HG02973 (cell line): ENCODE data around the gene BRD2.

Experiments used
- ATAC-seq: cut with Tn5 transposase; IDR thresholded peaks from one replicate; pipeline ENCODE4 v1.9.1; 2021; ENCODE audit warnings: moderate library complexity; ENCODE audit not compliant: unreplicated experiment

The BRD2 gene

DNA sequence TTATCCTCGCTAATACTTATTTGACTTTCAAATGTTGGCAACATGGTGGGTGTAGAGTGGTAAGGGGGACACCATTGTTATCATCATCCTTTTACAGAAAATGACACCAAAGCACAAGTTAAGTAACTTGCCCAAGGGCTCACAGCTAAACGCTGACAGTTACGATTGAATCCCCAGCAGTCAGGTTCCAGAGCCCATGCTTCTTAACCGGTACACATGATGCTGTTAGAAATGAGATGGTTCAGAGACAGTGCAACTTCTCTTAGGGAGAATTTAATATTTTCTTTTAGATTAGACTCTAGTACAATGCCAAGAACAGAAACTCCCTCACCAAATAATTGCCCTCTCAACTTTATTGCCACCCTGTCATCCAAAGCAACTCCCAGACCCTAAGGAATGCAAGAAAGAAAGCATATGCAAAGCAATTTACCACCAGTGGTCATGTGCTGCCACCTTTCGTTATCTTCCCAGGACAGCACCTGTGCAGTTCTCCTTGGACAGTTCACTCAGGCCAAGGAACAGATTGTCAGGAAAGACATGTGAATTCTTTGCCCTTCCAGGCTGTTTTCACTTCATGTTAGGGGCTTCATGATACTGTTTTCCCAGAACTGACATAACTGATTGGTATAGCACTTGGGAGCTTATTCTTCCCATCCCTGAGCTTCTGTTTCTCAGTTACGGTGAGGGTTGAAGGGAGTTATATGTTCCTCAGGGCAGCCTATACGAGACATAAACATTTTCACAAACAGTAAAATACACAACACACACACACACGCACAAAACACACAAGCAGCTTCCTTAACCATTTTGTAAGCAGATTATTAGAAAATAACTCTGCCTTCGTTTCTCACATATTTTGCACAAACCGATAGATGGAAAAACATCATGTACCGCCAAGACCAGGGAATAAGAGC is 20.6 kb upstream of the BRD2 start:
- ATAC-seq, result no peak

DNA sequence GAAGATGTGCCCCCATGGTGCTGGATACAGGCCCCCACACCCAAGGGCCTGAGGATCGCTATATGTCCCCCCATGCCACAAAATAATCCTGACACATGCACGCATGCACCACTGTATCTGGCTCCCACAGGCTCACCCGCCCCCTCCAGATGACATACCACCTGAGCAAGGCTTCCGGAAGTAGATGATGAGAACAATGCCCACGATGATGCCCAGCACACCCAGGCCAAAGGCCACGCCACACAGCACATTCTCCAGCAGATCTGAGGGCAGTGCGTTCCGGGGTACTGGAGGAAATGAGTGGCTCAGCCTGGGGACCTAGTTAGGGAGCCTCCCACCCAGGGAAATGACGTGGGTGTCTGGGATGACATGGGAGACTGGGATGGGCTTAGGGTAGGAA is 19.3 kb upstream of the BRD2 start:
- no peak for ATAC-seq

DNA sequence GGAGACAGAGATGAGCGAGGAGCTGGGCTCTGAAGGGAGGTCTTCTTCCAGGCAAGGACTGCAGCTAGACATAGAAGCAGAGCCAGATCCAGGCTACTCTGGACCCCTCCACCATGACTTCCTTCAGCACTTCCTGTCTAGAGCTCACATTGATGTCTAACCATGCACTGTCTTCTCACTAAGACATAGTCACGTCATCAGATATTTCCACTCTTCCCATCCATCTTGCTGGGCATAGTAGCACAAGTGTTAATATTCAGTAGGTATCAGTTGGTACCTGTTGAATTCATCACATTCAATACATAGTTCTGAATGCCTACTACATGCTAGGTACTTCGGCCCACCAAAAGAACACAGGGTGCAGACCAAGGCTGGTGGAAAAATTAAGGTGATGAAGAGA is 18.4 kb upstream of the BRD2 start:
- ATAC-seq, result no peak

DNA sequence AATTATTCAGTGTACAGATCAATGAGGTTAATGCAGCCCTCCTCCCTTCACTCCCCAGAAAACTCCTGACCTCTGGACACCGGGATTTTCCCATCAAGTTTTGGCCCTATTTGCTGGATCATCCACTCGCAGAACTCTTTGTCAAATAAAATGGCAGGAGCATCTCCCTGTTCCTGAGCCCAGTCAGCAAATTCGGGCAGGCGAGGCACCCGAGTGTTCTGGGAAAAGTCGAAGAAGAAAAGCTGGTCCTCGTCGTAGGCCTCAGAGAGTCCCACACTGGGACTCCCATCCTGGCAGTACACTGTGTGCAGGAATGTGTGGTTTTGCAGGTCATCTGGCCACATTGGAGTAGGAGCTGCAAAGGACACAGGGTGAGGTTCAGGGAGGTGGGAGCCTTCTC is 17.9 kb upstream of the BRD2 start:
- ATAC-seq, result no peak

DNA sequence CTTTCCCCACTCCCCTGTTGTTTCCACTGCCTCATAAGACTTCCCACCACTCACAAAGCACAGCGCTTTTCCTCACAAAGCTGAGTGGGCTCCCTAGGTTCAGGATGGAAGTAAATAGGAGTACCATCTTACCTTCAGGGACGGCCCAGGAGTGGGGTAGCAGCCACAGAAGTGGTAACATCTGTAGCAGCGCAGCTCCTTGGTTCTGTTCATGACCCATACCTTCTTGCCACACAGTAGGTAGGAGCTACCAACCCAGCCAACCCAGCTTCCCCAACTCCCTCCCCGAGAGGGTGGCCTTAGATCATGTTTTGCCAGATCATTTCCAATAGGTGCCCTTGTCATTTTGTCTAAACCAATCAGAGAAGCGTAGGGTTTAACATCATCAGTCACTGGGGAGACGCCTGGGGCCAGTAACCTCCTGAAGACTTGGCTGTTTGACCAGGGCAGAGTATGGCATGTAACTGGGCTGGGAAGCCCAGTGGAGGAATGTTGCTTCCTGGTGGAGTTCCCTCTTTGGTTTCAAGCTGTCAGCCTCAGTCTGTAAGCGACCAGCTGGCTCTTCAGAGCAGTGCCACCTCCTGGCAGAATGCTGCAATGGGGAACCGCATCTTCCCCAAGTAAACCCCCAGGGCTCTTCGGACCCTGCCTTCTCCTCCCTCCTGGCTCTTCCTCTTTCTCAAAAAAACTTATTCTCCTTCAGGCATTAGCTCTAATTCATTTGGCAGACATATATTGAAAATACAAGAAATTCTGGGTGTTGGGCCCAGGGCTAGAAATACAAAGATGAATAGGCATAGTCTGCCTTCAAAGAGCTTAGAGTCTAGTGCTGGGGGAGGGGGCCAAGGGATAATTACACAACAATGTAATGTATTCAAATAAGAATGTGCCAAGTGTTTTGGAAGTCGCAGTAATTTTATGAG is 15.3 kb upstream of the BRD2 start, which contains the start of gene HLA-DMA:
TSS of gene HLA-DMA (minus strand) at position 281 of the 923 bp plus-strand sequence. CDS start at position 220, 61 bp downstream.
- ATAC-seq, result peak; percentile 81

DNA sequence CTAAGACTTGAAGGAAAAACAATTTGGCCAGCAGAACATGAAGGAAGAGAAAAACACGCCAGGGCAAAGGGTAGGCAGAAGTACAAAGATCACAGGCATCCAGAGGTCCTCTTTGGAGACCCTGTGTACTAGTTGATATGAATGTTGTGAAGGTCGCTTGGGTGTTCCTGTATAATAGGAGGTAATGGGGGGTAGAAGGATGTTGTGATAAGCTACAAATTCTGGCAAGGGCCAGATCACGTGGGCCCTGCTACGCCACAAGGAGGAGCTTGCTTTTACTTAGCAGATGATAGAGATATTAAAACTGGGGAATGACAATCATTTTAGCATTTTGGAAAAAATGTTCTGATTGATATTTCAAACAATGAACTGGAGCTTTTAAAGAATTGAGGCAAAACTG is 14.6 kb upstream of the BRD2 start:
- no peak for ATAC-seq

DNA sequence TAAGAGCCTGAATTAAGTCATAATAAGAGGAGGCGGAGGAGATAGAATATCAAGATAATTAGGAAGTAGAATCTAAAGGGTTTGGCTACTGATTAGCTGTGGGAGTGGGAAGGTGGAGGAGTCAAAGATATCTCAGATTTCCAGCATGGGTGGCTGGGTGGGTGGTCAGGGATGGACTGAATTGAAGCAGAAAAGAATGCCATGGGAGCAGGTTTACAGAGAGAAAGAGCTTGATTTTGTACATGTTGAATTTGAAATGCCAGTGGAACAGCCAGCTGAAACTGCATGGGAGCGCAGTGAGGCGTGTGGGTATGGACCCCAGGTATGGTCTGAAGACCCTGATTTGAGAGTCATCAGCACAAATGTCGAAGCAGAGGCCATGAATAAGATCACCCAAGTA is 14.1 kb upstream of the BRD2 start:
- no peak for ATAC-seq

DNA sequence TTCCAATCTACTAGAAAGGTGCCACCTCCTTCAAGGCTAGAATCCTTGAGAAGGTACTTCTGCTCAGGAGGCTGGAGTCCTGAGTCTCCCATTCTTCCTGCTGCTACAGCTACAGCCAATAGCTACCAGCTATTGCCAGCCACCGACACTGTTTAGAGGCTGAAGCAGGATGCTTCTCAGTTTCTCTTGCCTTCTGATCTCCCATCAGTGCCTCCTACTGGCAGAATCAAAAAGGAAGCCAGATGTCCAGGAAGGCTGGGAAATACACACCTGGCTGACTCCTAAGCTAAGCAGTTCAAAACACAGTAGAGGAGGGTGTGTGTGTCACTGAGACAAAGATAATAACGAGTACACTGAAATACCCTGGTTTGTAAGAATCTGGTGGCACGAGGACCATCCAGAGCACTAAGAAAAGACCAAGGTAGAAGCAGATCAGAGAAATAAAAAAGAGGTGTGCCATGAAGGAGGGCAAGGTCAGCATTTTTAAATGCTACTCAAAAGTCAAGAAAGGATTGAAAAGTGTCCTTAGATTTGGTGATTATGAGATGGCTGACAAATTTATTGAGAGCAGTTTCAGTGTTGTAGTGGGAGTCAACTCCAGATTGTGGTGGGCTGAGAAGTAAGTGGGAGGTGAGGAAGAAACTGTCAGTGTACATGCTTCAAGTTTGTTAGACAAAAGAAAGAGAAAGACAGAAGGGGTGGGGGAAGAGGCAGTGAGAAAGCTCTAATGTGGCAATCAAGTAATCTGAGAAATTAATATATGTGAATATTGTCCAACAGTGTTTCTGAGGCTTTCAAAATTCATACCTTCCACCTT is 13.2 kb upstream of the BRD2 start:
- ATAC-seq, result no peak

DNA sequence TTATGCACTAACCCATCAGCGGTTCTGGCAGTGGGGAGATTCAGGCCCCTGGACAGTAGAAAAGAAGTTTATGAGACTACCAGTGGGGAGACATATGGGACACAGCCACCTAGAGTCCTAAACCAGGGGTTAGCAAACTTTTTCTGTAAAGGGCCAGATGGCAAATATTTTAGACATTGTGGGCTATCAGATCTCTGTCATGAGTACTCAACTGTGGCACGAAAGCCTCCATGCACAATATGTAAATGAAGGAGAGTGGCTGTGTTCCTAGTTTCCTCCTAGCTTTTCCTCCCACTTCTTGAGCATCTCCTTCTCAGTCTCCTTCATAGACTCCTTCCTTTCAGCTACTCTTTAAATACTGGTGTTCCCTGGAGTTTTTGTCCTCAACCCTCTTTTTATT is 12.2 kb upstream of the BRD2 start:
- ATAC-seq, result no peak

DNA sequence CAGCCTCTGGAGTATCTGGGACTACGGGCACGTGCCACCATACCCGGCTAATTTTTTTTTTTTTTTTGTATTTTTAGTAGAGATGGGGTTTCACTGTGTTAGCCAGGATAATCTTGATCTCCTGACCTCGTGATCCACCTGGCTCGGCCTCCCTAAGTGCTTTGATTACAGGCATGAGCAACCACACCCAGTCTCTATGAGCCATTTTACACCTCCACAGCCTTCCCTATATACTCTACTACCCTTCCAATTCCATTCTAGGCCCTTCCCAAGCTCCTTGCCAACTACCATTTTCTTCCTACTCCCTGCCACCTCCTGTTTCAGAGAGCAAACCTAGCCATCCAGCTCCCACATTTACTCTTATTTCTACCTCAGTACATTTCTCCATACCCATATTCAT is 7.8 kb upstream of the BRD2 start:
- no peak for ATAC-seq

DNA sequence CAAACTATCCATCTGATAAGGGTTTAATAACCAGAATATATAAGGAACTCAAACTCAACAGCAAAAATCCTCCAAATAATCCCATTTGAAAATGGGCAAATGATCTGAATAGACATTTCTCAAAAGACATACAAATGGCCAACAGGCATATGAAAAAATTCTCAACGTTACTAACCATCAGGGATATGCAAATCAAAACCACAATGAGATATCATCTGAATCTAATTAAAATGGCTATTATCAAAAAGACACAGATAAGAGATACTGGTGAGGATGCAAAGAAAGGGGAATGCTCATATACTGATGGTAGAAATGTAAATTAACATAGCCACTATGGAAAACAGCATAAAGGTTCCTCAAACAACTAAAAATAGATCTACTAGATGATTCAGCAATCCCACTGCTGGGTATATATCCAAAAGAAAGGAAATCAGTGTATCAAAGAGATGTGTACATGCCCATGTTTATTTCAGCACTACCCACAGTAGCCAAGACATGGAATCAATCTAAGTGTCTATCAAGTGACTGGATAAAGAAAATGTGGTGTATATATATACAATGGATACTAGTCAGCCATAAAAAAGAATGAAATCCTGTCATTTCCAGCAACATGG is 6.1 kb upstream of the BRD2 start:
- no peak for ATAC-seq

DNA sequence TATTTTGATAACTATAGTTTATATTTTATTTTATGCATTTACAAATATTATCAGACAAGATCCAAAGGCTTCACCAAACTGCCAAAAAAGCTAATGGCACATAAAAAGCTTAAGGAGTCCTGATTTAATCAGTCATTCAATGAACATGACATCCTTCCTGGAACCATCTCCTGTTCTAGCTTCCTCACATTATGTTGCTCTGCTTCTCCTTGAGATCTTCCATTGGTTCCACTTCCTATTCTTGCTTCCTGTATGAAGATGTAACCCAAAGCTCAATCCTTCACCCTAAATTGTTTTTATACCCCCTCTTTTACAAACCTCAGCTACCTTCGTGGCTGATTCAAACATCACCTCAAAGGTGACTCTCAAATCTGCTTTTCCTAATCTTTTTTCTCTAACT is 4.5 kb upstream of the BRD2 start:
- ATAC-seq, result no peak

DNA sequence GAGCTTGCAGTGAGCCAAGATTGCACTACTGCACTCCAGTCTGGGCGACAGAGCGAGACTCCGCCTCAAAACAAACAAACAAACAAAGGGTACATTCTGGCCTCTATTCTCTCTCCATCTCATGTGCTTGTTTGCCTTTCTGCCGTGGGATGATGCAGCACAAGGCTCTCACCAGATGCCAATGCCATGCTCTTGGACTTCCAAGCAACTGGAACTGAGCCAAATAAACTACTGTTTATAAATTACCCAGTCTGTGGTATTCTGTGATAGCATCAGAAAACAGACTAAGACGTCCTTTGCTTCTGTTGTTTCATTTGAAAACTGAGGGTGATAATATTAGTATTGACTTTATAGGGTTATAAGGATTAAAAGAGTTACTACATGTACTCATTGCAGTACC is 3.6 kb upstream of the BRD2 start:
- no peak for ATAC-seq

DNA sequence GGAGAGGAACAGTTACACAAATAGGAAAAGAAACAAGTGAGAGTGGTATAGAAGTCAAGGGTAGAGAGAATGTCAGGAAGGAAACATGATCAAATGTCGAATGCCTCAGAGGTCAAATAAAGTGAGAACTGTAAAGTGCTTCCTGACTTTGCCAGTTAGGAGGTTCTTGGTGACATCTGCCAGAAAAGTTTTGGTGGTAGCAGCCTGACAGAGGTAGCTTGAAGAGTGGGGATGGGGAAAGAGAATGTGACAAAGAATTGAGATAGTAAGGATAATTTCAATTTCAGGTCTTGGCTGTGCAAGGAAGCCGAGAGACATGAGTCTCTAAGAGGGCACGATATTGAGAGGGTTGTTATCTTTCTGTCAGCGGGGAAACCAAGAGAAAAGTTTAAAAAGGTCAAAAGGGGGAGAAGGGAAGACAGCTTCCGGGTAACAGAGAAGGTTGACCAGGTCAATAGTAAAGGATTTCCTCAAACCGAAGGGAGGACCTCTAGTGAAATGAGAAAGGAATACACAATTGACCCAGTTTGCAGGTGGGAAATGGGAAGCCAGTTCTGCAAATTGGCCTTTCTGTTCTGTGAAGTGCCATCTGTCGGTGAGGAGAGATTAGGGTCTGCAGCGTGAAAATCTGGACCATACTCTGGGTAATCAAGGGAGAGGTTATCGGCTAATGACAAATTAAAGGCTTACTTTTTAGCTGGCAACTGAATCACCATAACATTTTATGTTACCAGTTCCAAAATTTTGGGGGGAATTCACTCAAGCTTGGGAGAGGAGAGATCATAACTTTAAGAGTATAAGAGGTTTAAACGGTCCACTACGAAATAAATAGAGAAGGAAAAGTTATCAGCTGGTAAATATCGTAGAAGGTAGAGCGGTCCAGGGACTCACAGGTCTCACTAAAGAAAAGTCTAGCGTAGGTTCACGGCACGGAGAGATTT is 973 bp upstream of the BRD2 start:
- no peak for ATAC-seq

DNA sequence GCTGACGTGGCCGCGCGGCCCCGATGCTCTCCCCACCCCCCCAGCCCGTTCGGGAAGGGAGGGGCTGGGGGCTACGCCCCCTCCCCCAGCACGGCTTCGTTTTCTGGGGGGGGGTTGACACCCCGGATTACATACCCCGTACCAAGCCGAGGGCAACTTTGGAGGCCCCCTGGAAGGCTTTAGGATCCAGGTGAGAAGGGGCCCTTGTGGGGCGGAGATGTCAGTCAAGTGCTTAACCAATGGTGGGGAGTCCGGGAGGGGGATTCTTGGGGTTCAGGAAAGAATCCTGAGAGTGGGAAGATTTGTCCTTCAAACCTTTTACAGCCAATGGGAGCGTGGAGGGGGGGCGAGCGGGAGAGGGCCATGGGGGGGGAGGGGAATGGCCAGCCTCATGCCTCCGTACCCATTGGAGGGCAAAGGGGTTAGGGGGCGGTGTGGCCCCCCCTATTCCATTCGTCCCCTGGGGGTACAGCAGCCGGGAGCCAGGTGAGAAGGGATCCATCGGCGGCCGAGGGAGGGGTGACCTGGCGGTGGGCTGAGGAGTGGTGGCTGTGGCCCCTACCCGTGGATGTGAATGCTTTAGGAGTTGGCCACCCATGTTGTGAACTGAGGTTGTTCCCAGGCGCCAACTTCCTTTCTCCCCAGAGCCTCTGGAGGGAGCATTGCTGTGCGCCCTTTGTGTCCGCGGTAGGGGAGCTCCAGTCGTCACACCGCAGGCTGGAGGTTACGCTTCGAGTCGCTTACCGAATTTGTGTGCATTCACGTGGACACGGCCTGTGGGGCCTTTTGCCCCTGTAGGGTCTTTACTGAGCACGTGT is 682 bp downstream of the BRD2 start:
- ATAC-seq, result no peak

DNA sequence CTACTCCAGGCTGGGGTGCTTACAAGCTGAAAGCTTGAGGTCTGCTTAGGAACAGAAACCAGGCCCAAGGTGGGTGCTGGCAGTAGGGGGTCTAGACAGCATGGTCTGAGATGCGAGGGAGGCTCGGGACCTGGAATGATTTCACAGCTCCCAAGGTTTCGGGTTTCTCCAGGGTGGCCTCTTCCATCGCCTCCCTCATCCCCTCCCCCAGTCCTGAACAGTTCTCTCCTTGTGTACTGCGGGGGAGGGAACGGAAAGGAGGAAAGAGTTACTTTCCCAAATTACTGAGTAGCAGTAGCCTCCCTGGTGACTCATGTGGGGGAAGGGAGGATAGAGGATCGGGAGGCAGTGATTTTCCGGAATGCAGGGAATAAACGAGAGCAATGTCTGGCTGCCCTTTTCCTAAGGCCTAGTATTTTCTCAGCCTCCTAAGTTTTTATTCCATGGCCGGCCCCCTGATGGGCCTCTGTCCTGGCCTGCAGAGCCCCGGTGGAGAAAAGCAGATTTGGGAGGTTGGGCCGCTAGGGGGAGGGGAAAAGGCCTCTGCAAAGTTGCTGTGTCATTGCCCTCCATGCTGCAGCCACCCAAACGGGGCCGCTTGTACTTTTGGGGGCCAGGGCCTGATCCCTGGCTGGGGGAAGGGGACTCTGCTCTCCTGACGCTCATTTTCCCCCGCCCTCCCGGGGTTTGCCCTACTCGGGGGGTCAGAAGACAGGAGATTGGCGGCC is 1.5 kb downstream of the BRD2 start:
- ATAC-seq, result no peak

DNA sequence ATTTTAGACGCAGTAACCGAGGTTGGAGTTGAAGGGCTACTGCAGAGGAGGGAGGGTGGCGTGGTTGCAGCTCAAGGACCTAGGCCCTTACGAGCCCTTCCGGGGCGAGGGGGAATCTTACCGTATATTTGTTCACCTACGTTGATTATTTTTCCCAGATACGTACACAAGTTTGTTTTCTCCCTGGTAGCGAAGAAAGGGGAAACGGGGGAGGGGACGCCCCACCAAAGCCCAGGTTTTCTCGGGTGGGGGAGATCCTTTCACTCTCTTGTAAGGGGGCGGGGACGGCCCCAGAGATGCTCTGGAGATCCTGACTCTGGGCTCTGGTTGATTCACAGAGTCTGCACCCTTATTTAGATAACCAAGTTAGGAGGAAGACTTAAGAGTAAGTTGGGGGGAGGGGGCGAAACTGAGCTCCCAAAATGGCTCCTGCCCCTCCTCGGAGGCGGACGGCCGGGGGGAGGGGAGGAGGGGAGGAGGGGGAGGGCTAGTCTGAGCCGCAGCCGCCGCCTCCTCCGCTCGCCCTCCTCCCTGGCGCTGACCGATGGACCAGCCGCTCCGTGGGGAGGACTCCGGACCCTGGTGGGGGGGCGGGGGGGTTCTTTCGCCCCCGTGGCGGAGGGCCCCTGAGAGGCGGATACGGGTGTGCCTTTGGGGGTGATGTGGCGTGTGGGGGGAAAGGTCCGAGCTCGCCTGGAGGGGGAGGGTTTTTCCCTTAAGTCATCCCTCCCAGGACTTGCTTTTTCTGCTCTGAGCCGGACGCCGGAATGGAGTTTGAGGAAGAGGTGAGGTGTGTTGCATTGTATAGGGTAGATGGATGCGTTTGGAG is 2.2 kb downstream of the BRD2 start:
- no peak for ATAC-seq
